HTR-8/SVneo (cell line): ENCODE results near the gene ALDH1L1.
A peak's percentile ranks its signal among the peaks of the same experiment; 100 is the strongest.

ENCODE experiments used
- DNase-seq: peaks from one replicate; pipeline ENCODE4 v3.0.0; 2011; ENCODE audit warnings: low spot score, mixed read lengths; ENCODE audit not compliant: insufficient read length
- FAIRE-seq: peaks from 2 replicates; lab custom pipeline; 2011; peaks lifted over from hg19 to GRCh38; lab: Jason Lieb, UNC

Gene ALDH1L1

DNA sequence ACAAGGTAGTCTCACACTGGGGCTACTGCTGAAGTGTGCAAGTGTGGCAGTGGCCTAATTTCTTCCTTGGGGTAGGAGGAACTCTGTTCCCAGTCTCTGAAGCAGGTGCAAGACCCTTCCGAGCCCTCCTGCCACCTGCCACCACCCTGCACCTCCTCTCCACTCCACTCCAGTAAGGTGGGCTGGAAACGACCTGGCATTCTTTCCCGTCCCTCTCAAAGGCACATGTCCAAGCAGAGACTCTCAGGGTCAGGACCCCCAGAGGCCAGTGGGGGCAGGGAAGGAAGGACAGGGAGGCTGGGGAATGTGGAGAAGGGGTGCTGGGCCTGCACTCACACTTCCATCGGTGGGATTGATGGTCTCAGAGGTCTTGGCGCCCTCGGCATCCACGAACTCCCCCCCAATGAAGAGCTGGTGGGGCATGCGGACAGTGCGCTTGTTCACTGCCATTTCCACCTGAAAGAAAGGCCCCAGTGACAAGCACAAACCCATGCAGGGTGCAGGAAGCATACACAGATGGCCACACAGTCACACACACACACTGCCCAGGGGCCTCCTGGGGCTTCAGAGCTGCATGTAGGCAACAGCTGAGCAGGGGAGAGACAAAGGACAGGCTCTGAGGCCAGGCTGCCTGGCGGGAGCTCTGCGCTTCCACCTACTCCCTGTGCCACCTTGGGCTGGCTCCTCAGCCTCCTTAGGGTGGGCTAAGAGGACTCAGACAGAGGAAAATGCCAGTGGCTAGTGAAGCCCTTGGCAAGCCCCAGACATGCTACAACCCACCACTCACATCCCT, 43.8 kb downstream of the ALDH1L1 start:
- DNase-seq (no peak), FAIRE-seq (no peak)

DNA sequence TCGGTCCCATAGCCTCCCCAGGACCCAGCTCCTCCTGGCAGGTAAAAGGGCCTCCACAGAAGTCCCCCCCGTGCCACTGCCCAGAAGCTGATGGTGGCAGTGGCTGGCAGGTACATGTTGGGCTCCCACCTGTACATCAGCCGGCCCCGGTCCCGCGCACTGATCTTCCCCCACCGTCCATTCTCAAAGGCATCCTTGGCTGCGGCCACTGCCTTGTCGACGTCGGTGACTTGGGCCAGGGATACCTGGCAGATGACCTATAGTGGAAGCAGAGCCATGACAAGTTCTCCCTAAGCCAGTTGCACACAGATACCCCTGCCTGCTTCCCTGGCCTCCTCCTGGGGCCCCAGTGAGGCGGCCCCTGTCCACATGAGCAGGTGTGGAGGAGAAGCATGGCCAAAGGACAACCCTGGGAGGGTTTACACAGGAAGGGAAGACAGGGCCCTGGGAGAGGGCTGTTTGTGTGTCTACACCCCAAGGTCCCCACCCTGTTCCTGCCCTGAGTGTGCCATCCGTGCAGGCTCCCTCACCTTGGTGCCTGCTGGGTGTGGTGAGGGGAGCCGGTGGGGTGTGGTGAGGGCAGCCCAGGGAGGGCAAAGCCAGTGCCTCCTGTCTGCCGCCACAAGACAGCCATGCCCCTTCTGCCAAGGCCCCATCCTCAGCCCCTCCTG, 44.8 kb downstream of the ALDH1L1 start:
- no peak for DNase-seq
- FAIRE-seq = no peak

DNA sequence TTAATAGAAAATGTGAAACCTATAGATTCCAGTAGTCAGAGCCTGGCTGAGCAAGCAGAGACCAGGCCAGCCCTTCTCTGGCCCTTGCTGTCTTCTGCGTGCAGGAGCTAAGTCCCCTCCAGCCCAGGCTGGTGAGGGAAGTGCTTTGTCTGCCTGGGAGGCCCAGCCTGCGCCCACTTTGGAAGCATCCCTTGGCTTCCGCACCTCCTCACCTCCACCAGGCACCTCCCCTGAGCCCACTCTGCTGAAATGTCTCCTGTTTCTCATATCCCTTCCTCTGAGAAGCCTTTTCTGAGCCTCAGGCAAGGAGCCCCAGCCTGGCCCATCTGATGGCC, 45.3 kb downstream of the ALDH1L1 start:
- DNase-seq = no peak
- FAIRE-seq = no peak

DNA sequence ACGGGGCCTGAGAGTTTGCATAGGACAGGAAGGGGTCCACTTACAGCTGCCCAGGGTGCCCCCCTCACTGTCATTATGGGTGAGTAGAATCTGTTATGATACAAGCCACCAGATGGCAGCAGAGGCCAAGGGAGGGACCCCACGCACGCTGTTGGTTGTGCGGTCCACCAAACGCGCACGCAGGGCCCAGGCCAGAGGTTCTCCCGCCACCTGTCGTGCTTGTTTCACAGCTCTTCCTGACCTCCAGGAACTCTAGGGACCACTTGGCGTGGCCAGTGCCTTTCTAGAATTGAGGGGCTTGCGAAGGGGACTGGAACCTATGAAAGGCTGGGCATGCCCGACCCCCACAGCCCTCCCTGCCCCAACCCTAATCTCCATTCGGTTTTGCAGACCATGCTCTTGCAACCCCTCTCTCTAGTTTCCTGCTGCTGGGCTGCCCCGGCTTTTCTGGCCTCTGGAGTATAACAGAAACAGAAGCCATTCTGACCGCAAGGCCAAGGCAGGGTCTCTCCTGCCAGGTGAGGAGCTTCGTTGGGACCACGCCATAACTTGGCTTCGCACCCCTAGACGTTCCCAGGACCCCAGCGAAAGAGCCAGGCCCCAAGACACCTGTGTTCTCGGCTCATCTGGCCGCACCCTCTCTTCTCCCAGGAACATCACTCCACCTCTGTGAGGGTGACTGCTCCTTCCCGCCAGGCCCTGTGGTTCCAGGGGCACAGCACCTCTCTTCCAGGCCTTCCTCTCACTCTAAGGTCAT, 46.0 kb downstream of the ALDH1L1 start:
- FAIRE-seq (peak; percentile 36), DNase-seq (peak; percentile 63)

DNA sequence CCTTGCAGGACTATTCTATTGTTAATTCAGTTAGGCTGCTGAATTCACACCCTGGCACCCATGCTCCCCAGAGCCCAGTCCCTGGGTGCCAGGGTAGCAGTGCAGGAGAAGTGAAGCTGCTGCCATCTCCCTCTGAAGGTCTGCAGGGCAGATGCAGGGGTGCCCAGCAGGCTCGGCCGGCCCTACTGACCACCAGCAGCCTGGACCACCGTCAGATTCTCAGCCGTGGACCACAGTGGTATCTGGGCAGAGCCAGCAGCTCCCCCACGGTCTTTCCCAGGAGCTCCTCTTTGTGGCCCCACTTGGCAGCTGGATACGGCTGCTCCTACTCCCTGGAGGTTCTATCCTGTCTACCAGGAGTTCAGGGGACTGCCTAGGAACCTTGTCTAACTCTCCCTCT, 46.8 kb downstream of the ALDH1L1 start:
- FAIRE-seq = no peak

DNA sequence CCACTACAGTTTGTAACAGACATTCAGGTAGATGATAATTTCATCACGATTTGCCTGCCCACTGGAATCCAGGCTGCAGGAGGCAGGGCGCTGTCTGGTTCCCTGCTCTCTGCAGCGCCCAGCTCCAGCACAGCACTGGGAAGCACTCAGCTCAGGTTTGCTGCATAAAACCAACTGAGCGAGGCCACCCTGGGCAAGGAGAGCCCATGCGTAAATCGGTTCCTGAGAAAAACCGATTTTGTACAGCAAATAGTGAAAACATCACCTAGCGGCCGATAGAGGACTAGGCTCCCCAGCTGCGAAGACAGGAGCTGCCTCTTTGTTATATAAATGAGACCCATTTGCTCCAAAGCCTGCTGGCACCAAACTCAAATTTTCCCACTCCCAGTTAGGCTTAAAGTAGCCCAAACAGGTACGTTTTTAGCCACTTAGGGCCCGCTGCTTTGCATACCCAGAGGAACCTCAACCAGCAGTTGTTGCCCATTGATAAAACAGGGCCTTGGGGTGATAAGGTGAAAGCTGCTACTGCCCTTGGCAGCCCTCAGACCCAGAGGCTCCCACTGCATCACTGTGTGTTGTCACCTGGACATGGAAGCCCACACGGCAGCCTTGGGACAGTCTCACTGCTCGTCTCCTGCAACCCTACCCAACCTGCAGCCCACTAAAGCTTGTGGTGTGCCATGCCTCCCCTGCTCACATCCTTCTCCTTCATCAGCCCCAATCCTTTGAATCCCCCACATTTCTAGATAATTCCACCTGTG, 47.5 kb downstream of the ALDH1L1 start:
- DNase-seq (no peak), FAIRE-seq (no peak)

More for the DNA sequence above, 46.8 kb downstream of the ALDH1L1 start:
- no peak for DNase-seq

DNA sequence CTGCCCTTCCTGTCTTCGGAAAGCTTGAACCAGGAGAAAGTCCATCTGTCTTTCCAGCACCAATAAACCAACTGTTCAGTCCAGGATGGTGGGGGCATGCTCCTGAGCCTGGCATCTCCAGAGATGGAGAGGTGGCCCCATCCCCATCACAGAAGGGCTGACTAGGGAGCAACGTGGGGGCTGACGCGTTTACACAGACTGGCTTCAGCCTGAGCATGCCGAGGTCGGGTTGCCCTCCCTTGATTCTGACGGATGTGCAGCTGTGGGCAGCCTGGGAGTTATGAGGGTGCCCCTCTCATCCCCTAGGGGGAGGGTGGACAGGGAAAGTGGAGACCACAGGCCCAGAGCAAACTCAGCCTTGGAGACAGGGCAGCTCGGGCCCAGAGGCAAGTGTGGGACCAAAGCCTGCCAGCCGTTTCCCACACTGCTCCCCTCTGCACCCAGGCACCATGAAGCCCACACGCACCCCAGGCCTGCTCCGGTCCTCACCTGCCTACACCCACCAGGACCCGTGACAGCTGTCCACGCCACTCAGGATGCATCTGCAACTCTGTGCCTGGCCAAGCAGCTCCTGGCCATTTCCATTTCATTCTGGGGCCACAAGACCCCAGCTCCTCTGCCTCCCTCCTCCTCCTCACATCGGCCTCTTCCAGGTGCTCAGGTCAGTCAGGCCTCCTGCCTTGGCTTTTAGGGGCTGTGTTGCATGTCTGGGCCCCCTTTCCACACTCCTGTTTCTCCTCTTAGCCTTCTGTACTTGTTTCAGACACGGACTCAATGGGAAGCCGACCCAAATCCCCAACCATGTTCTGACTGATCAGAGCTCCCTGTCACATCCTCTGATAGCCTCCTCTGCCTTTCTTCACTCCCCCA, 48.3 kb downstream of the ALDH1L1 start:
- FAIRE-seq = no peak
- DNase-seq = no peak

DNA sequence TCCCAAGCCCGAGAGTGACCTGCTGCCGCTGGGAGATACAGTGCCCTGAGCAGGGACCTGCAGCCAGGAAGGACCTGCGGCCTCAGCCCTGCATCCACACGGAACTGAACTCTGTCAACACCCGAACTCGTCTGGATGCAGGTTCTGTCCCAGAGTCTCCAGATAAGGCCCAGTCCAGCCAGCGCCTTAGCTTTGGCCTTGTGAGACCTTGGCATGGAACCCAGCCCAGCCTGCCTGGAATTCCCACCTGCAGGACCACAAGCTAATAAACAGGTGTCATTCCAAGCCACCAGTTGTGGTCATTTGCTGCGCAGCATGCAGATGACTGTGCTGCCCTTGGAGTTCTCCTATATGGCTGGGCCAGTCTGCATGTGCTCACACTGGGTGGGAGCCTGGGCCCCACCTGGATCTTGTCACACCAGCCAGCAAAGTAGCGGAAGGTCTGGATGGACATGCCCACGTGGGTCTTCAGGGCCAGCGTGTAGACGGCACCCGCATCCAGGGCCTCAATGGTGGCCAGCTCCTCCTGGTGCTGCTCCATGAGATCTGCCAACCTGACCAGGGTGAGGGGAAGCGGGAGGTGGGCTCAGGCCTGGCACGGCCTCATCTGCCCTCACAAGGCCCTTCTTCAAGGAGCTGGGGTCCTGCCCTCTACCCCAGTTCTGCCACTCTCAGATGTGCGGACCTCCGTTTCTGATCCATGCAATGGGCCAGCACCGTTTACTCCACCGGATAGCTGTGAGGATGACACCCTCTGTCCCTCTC, 49.2 kb downstream of the ALDH1L1 start:
- DNase-seq (no peak), FAIRE-seq (no peak)

DNA sequence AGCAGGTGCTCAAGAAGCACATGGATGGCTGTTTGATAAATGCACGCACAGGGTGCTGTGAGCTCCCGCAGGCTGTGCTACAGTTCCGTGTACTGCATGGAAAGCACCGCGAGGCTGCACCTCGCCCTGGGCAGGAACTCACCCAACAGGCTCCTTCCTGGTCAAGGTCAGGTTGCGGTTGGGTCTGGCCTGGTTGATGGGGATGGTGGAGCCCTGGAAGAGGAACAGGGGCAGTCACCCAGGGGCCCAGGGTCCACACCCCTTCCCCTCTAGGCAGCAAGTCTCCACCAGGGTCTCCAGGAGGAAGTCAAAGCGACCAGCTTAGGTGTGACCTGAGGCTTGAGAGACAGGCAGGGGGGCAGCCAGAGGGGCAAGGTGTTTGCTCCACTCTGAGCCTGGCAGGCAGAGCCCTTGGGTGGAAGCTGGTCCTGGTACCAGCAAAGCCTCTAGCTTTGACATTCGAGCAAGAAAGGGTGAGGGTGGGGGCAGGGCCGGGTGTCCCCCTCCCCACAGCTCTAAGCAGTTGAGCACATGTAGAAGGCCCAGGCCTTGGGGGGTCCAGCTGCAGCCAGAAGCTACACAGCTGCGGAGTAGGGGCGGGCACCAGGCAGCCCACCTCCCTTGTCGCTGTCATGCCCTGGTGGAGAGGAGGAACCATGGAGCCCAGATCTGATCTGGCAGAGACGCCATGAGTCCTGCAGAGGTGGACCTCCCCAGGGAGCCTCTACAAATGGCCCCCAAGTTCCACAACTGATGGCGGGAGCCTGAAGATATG, 50.1 kb downstream of the ALDH1L1 start:
- FAIRE-seq (no peak), DNase-seq (no peak)

DNA sequence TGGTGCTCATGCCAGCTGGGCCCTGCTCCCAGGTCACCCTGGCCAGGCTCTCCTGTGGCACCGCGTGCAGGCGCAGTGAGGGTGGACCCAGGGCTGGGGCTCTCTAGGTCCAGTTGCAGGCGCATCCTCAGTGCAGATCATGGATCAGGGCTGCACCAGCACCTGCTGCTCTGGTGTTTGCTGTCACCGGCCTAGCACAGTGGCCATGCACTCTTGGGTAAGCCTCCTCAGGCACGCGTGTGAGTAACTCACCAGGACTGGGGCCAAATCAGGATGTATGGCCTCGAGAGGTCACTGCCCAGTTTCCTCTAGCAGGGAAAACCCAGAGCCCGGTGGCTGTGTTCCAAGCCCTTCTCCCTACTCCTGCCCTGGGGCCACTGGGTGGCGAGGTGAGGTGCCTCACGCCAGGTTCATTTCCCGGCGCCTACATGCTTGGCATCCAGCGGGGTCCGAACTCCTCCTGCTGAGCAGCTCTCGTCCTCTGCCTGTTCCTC, 50.9 kb downstream of the ALDH1L1 start:
- FAIRE-seq (no peak), DNase-seq (no peak)

DNA sequence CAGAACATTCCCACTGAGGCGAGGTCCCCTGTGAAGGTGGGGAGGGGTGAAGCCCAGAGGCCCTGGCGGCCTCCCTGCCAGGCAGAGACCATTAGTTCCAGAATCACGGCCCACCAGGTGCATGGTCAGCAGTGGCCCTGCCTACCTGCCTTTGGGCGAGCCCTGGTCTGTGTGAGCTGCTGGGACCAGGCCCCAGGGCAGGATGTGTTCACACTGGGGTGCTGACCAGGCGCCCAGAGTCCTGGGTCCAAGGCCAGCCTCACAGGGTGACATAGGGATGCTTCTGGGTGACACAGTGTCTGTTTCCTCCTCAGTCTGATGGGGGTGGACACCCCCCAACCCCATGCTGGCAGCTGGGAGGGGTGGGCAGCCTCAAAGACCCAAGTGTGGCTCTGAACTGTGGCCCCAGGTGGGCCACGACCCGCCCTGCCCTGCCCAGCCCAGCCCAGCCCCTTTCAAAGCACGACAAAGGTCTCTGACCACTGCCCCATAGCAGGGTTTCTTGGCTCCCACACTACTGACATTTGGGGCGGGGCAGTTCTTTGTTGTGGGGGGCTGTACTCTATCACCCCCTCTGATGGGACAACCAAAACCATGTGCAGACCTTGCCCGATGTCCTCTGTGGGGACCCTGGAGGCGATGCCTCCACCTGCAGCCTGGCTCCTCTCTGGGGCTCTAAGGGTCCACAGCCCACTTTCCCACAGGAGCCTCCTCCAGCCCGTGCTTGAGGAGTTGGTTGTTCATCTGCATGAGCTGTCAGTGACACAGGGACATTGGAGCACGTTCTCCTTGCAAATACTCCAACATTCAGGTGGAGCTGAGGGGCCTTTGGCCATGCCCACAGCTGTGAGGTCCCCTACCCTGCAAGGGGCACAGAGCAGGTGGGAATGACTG, 51.6 kb downstream of the ALDH1L1 start:
- DNase-seq = no peak
- FAIRE-seq = no peak

DNA sequence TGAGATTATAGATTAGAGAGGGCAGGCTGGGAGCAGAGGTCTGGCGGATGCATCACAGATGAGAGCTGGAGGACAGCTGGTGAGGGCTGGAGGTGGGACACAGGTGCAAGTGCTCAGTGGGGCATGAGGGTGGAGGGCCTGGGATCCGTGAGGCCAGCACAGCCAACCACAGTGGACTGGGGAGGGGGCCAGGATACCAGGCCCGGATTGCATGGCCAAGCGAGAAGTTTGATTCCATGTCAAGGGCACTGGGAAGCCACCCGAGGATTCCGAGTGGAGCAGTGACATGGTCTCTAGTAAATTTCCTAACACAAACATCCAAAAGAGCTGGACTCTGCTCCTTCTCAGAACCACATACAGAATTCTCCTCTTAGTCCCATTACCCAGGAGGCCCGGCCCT, 52.5 kb downstream of the ALDH1L1 start:
- FAIRE-seq (no peak), DNase-seq (no peak)

DNA sequence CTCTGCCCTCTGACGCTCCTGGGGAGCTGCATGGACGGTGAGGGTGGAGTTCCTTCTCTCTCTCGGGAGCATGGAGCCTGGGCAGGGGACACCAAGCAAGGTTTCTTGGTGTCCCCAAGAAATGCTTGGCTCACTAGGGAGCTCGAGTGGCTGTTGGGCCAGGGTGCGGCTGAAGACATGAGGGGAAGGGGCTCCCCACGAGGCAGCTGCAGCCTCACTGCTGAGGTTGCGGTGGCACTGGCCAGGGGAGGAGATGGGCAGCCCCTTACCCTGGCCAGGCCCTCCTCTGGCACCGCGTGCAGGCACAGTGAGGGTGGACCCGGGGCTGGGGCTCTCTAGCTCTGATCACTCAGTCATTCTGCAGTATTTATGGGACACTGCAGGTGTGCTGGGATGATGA, 52.9 kb downstream of the ALDH1L1 start:
- no peak for FAIRE-seq
- no peak for DNase-seq

DNA sequence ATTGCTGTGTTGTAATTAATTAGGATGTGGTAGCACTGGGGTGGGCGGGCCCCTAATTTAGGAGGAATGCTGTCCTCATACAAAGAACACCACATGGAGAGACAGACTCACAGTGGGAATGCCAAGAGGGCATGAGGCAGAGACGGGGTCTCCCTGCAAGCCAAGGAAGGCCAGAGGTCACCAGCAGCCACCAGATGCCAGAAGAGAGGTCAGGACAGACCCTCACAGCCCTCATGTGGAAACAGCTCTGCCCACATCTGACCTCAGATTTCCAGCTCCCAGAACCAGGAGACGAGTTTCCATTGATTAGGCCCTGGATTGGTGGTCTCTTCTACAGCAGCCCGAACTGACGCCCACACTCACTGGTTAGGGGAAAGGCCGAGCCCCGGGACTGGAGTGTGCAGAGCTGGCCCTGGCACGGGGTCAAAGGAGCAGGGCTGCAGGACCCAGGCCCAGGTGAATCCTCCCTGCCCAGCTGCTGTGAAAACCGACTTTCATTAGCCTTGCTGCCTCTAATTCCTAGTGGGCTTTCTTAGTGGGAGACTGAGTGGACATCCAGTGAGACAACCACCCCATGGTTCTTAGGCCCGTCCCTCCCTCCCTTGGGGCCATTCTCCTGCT, 53.5 kb downstream of the ALDH1L1 start:
- no peak for DNase-seq
- no peak for FAIRE-seq

DNA sequence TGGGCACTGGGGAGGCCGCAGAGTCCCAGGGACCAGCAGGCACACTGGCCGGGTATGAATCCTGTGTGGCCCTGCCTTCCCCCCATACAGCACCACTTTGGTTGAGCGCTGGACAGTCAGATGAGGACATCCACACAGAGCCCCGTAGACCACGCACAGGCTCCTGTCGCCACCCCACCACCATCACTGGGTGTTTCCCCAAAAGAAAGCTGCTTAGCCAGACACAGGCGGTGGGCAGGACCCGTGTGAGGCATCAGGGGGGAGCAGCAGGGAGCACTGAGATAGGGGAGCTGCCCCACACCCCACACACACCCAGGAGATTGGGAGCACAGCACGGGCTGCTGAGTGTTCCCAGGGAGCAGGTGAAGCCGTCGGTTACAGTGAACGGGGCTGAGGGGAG, 54.1 kb downstream of the ALDH1L1 start:
- FAIRE-seq (no peak), DNase-seq (no peak)

DNA sequence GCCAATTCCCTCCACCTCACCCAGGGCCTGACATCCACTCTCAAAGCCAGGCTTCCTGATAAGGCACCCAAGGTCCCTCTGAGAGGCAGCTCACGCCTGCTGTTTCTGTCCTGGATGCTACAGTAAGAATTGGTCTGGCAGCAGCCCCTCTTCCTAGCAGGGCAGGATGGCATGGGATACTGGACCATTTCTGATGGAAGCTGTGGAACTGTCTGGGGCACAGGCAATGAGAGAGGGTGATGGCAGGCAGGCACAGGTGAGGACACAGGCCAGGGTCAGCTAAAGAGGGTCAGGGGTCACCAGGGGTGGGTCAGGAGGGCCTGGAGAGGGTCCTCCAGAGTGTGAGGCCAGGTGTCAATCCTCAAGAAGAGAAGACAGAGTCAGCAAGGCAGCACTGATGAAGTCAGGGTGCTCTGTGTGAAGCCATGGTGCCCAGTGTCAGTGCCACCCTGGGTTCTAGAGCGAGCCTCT, 54.6 kb downstream of the ALDH1L1 start:
- no peak for FAIRE-seq
- DNase-seq = no peak
